GM12865 (cell line): ENCODE measurements around the gene GPR108.
"Not testable (repeated sequence)": the region's sequence is repeated elsewhere in the genome, so short reads cannot be mapped to it uniquely, and the experiment has no call there.

Source experiments
- DNase-seq: peaks from one replicate; pipeline ENCODE4 v3.0.0; 2010; ENCODE audit warnings: low read depth
- H3K4me3 ChIP-seq: 2 replicates; pipeline ENCODE4 v1.5.1; 2011; ENCODE audit warnings: mild to moderate bottlenecking, low read depth, low read length, control low read depth
- TF ChIP-seq, protein P1 (sequence below): IDR thresholded peaks from 2 replicates; pipeline ENCODE4 v1.5.1; 2011; ENCODE audit warnings: low read length, control low read depth, low read depth, inconsistent platforms; ENCODE audit not compliant: insufficient read depth; ENCODE audit errors: missing control alignments

The GPR108 gene

DNA sequence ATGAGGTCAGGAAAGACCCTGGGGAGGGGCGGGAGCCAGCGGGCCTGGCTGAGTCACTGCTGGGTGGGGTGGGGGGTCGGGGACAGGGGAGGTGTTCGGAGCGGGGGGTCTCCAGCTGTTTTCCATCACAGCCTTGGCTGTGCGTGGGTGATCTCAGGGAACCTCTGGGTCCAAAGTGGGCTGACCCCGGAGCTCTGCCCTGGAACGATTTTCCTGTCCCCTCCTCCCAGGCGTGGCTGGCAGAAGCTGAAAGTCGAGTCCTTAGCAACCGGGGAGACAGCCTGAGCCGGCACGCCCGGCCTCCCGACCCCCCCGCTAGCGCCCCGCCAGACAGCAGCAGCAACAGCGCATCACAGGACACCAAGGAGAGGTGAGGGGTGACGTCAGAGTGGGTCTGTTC is 12.7 kb upstream of the GPR108 start:
- H3K4me3 ChIP-seq = no peak overlapping the region
- DNase-seq = no peak
- TF ChIP-seq, protein P1, sequence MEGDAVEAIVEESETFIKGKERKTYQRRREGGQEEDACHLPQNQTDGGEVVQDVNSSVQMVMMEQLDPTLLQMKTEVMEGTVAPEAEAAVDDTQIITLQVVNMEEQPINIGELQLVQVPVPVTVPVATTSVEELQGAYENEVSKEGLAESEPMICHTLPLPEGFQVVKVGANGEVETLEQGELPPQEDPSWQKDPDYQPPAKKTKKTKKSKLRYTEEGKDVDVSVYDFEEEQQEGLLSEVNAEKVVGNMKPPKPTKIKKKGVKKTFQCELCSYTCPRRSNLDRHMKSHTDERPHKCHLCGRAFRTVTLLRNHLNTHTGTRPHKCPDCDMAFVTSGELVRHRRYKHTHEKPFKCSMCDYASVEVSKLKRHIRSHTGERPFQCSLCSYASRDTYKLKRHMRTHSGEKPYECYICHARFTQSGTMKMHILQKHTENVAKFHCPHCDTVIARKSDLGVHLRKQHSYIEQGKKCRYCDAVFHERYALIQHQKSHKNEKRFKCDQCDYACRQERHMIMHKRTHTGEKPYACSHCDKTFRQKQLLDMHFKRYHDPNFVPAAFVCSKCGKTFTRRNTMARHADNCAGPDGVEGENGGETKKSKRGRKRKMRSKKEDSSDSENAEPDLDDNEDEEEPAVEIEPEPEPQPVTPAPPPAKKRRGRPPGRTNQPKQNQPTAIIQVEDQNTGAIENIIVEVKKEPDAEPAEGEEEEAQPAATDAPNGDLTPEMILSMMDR = no peak

GRCh38 chr19:6748543-6748942 is 11.2 kb upstream of the GPR108 start:
- DNase-seq = not testable (repeated sequence)

DNA sequence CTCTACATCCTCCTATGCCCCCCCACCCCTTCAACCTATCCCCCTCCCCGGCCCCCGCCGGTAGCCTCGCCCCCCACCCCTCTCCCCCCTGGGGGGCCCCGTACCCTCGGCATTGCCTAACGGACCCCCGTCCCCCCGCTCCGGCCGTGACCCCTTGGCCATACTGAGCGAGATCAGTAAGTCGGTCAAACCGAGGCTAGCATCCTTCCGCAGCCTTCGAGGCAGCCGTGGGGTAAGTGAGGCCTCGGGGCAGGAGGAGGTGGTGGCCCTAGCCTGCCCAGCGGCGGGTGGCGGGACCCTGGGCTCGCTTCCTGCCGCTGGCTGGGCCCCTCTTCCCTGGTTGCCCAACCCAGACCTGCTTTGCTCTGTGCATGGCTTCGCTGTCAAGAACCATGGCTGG is 8.6 kb upstream of the GPR108 start:
- TF ChIP-seq, protein P1 = no peak
- DNase-seq = no peak
- H3K4me3 ChIP-seq = no peak overlapping the region

More at GRCh38 chr19:6748543-6748942, 11.2 kb upstream of the GPR108 start:
- not testable (repeated sequence) for H3K4me3 ChIP-seq

GRCh38 chr19:6744381-6745301 is 7.3 kb upstream of the GPR108 start:
- TF ChIP-seq, protein P1 = no peak
- no peak for DNase-seq
- no peak overlapping the region for H3K4me3 ChIP-seq

DNA sequence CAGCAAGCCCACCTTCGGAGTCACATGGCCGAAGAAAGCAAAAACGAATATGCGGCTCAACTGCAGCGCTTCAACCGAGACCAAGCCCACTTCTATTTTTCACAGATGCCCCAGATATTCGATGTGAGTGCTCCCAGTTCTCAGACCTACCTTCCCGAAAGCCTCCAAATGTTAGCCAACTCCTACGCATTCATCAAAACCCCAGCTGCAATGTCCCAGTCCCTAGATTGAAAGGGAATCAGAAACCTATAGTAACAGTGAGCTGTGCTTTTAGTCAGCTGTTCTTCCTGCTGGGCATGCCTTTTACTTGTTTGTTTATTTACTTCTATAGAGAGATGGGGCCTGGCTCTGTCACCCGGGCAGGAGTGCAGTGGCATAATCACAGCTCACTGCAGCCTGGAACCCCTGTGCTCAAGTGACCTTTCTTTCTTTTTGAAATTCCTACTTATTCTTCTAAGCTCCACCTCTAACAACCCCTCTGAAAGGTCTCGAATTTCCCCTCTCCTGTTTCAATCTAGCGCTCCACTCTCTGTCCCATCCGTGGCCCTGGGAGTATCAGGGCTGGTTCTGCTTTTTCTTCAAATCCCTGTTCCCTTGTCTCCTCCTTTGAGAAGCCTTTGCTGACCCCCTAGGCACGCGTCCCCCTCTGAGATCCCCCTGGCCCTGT is 6.5 kb upstream of the GPR108 start:
- H3K4me3 ChIP-seq = no peak overlapping the region
- DNase-seq = no peak

GRCh38 chr19:6743066-6743465 is 5.7 kb upstream of the GPR108 start:
- TF ChIP-seq, protein P1 = no peak
- no peak overlapping the region for H3K4me3 ChIP-seq
- no peak for DNase-seq

More for the DNA sequence above, 6.5 kb upstream of the GPR108 start:
- TF ChIP-seq, protein P1 = no peak

- H3K4me3 ChIP-seq = peak overlapping the region; percentile 96
- peak; percentile 68 for DNase-seq
- TF ChIP-seq, protein P1 = no peak
These were observed 3.4 kb upstream of the GPR108 start for GRCh38 chr19:6740589-6741343.
